CD14-positive monocyte (primary cell): ENCODE data around the gene KCTD5. TPM values are rescaled to one million over a fixed set of nuclear protein-coding genes. Genes with fewer than 3 reads are reported as not detected.
"Not testable (repeated sequence)": the region's sequence is repeated elsewhere in the genome, so short reads cannot be mapped to it uniquely, and the experiment has no call there.

Source experiments
- DNase-seq, 3 donors: peaks; one replicate each; pipeline ENCODE4 v3.0.0-alpha.2; 2011 to 2022
- H2AFZ ChIP-seq: 2 replicates; pipeline ENCODE4 v1.6.0; 2012; ENCODE audit warnings: mild to moderate bottlenecking, low read depth, low read length, inconsistent platforms; ENCODE audit not compliant: insufficient read depth, poor library complexity, severe bottlenecking
- H3K27ac ChIP-seq, 2 donors: 1 replicate in 1 of 2; 2 replicates in 1 of 2; pipeline ENCODE4 v1.5.1; 2012 to 2013; ENCODE audit warnings: low read length in 2 of 2, control low read depth in 1 of 2, inconsistent platforms in 1 of 2, low read depth in 1 of 2, mild to moderate bottlenecking in 1 of 2
- H3K27me3 ChIP-seq, 2 donors: one replicate each; pipeline versions ENCODE4 v1.6.0 to v1.6.1; 2011 to 2013; ENCODE audit warnings: low read length in 2 of 2; ENCODE audit not compliant: control insufficient read depth in 2 of 2, insufficient read depth in 2 of 2
- H3K36me3 ChIP-seq, 2 donors: replicated peaks in 1 of 2; 1 replicate in 1 of 2; 2 replicates in 1 of 2; pipeline versions ENCODE4 v1.5.1 to v1.6.1; 2012 to 2013; ENCODE audit warnings: low read length in 2 of 2, control low read depth in 1 of 2, inconsistent platforms in 1 of 2, mild to moderate bottlenecking in 1 of 2; ENCODE audit not compliant: insufficient read depth in 2 of 2, control insufficient read depth in 1 of 2
- H3K4me1 ChIP-seq, 2 donors: 1 replicate in 1 of 2; 2 replicates in 1 of 2; pipeline versions ENCODE4 v1.5.1 to v1.6.1; 2012 to 2013; ENCODE audit warnings: low read length in 2 of 2, control low read depth in 1 of 2, inconsistent platforms in 1 of 2, mild to moderate bottlenecking in 1 of 2, moderate library complexity in 1 of 2; ENCODE audit not compliant: insufficient read depth in 2 of 2, control insufficient read depth in 1 of 2
- H3K4me2 ChIP-seq: replicated peaks from 2 replicates; pipeline ENCODE3; 2012; ENCODE audit warnings: low read length, moderate library complexity, mild to moderate bottlenecking; ENCODE audit not compliant: poor library complexity, severe bottlenecking; ENCODE audit errors: extremely low read depth
- H3K4me3 ChIP-seq, 3 experiments: fragments of 200-600 bp in 1 of 3; sonication (generic) in 1 of 3; replicated peaks in 1 of 3; 1 replicate in 2 of 3; 2 replicates in 1 of 3; pipeline ENCODE4 v1.5.1; 2011 to 2013; ENCODE audit warnings: low read length in 3 of 3, mild to moderate bottlenecking in 3 of 3, control low read depth in 2 of 3, low read depth in 2 of 3, inconsistent platforms in 1 of 3, moderate library complexity in 1 of 3
- H3K79me2 ChIP-seq: 2 replicates; pipeline ENCODE4 v1.6.0; 2012; ENCODE audit warnings: mild to moderate bottlenecking, control low read depth, inconsistent platforms, low read length, moderate library complexity; ENCODE audit not compliant: insufficient read depth
- H3K9ac ChIP-seq: 2 replicates; pipeline ENCODE4 v1.6.0; 2017; ENCODE audit warnings: low read length, mild to moderate bottlenecking; ENCODE audit not compliant: insufficient read depth, poor library complexity, severe bottlenecking
- H3K9me3 ChIP-seq, 2 donors: replicated peaks in 1 of 2; 1 replicate in 1 of 2; 2 replicates in 1 of 2; pipeline versions ENCODE4 v1.5.1 to v1.6.1; 2012 to 2013; ENCODE audit warnings: low read length in 2 of 2, control low read depth in 1 of 2; ENCODE audit not compliant: control insufficient read depth in 1 of 2, insufficient read depth in 1 of 2
- H4K20me1 ChIP-seq: 2 replicates; pipeline ENCODE4 v1.6.0; 2012; ENCODE audit warnings: mild to moderate bottlenecking, low read length, control low read depth, moderate library complexity; ENCODE audit not compliant: insufficient read depth
- H3K27ac Mint-ChIP-seq, 7 donors: one replicate each; pipeline ENCODE4 v1.8.0; 2020; ENCODE audit warnings: mild to moderate bottlenecking in 7 of 7, mixed read lengths in 7 of 7, moderate library complexity in 6 of 7, inconsistent platforms in 2 of 7
- H3K27me3 Mint-ChIP-seq, 3 donors: one replicate each; pipeline ENCODE4 v1.8.0; 2021 to 2022; ENCODE audit warnings: low read depth in 3 of 3, mild to moderate bottlenecking in 3 of 3, mixed read lengths in 3 of 3, moderate library complexity in 3 of 3, inconsistent platforms in 1 of 3
- H3K36me3 Mint-ChIP-seq, 2 donors: one replicate each; pipeline ENCODE4 v1.8.0; 2020; ENCODE audit warnings: mixed read lengths in 2 of 2, inconsistent platforms in 1 of 2, mild to moderate bottlenecking in 1 of 2
- H3K4me1 Mint-ChIP-seq: one replicate; pipeline ENCODE4 v1.8.0; 2020; ENCODE audit warnings: mild to moderate bottlenecking, mixed read lengths
- H3K4me3 Mint-ChIP-seq, 2 donors: one replicate each; pipeline ENCODE4 v1.8.0; 2020; ENCODE audit warnings: mild to moderate bottlenecking in 2 of 2, mixed read lengths in 2 of 2, moderate library complexity in 1 of 2
- H3K9me3 Mint-ChIP-seq, 7 donors: one replicate each; pipeline ENCODE4 v1.8.0; 2020 to 2022; ENCODE audit warnings: mixed read lengths in 7 of 7, mild to moderate bottlenecking in 6 of 7, moderate library complexity in 6 of 7, inconsistent platforms in 2 of 7
- WGBS: methylation state at CpG from one replicate; pipeline ENCODE4 v1.1.5; 2013; ENCODE audit warnings: missing lambda C conversion rate; ENCODE audit not compliant: insufficient coverage; 5-methylcytosine and 5-hydroxymethylcytosine counted together
- intact Hi-C, 2 donors: fragments of 100-400 bp; cut with micrococcal nuclease; formaldehyde crosslinking; loops; one replicate each; pipeline versions ENCODE4 v1.15.0 to v1.15.1; 2023
- polyA plus RNA-seq, 3 donors: library from polyadenylated mRNA; depleted of rRNA in 1 of 3; unstranded in 2 of 3; stranded (reverse) in 1 of 3; fragments of 300-500 nt in 2 of 3; fragments of >200 nt in 1 of 3; fragmentation: Illumina TruSeq in 2 of 3; gene quantifications; 1 replicate in 2 of 3; 2 replicates in 1 of 3; pipeline ENCODE4 v1.2.3, GENCODE V29; 2012 to 2021
- TF ChIP-seq, protein P1 (sequence below): fragments of 200-600 bp; IDR thresholded peaks from one replicate; pipeline ENCODE4 v1.8.0; 2022; ENCODE audit warnings: antibody characterized with exemption, mild to moderate bottlenecking

The KCTD5 gene
- polyA plus RNA-seq, 3 donors, result 16.0 to 23.1 (median 21.0) TPM

DNA sequence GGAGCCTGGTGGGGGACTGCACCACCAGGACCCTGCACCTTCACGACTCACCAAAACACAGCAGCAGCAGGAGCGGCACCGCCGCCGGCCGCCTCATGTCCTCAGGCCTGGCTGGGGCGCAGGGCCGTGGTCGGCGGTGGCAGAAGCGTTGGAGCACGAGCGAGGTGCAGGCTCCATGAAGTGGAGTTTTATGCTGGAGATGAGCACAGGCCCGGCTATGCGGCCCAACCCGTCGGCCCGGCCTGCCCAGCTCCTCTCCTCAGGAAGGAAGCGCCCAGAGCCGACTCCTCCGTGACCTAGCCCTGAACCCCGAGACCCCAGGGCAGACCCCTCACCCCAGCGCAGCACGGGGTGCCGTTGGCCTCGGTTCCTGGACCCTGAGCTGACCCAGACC lies 37.7 kb downstream of the KCTD5 start, which contains the start of gene PRSS27:
Gene PRSS27 (minus strand): TSS at position 161 of the 394 bp plus-strand sequence. CDS start 64 bp downstream, at position 97.
- Histone ChIP-seq H3K9ac (peak within 1 kb of the TSS; percentile 69), H3K79me2 (no peaks in the 10 kb centered on the region), H3K27ac (peak within 1 kb of the TSS in 1 of 2 donors; percentile 61), H3K36me3 (no peaks in the 10 kb centered on the region), H3K4me2 (peak within 1 kb of the TSS; percentile 88), H3K4me1 (peaks cover 9 to 22% of the 10 kb centered on the region in 2 donors), H3K27me3 (peaks cover 0 to 2% of the 10 kb centered on the region in 2 donors), H2AFZ (peak within 1 kb of the TSS; percentile 88), H3K9me3 (no peaks in the 10 kb centered on the region), H3K4me3 (peak within 1 kb of the TSS; percentile 50 to 79 (median 52)), H4K20me1 (no peaks in the 10 kb centered on the region)
- intact Hi-C loops, result loop anchor here in 1 of 2 donors (5.0 kb wide), 1 partner anchor 48 kb away; no protein-coding TSS in a partner anchor
- peaks cover 0 to 1% (median 0%) of the 10 kb centered on the region in 7 donors for H3K9me3 Mint-ChIP-seq
- H3K4me3 Mint-ChIP-seq, result peak within 1 kb of the TSS; percentile 79 to 83
- H3K27me3 Mint-ChIP-seq, result peaks cover 5 to 18% (median 12%) of the 10 kb centered on the region in 3 donors
- 92% methylated on average over 7 of the region's 26 CpGs for WGBS
- TF ChIP-seq, protein P1, sequence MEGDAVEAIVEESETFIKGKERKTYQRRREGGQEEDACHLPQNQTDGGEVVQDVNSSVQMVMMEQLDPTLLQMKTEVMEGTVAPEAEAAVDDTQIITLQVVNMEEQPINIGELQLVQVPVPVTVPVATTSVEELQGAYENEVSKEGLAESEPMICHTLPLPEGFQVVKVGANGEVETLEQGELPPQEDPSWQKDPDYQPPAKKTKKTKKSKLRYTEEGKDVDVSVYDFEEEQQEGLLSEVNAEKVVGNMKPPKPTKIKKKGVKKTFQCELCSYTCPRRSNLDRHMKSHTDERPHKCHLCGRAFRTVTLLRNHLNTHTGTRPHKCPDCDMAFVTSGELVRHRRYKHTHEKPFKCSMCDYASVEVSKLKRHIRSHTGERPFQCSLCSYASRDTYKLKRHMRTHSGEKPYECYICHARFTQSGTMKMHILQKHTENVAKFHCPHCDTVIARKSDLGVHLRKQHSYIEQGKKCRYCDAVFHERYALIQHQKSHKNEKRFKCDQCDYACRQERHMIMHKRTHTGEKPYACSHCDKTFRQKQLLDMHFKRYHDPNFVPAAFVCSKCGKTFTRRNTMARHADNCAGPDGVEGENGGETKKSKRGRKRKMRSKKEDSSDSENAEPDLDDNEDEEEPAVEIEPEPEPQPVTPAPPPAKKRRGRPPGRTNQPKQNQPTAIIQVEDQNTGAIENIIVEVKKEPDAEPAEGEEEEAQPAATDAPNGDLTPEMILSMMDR, result no peak
- peaks cover 7% of the 10 kb centered on the region for H3K4me1 Mint-ChIP-seq
- DNase-seq, result no peak
- H3K36me3 Mint-ChIP-seq, result no peaks in the 10 kb centered on the region
- H3K27ac Mint-ChIP-seq, result peak within 1 kb of the TSS in 6 of 7 donors; percentile 62 to 93 (median 80)

DNA sequence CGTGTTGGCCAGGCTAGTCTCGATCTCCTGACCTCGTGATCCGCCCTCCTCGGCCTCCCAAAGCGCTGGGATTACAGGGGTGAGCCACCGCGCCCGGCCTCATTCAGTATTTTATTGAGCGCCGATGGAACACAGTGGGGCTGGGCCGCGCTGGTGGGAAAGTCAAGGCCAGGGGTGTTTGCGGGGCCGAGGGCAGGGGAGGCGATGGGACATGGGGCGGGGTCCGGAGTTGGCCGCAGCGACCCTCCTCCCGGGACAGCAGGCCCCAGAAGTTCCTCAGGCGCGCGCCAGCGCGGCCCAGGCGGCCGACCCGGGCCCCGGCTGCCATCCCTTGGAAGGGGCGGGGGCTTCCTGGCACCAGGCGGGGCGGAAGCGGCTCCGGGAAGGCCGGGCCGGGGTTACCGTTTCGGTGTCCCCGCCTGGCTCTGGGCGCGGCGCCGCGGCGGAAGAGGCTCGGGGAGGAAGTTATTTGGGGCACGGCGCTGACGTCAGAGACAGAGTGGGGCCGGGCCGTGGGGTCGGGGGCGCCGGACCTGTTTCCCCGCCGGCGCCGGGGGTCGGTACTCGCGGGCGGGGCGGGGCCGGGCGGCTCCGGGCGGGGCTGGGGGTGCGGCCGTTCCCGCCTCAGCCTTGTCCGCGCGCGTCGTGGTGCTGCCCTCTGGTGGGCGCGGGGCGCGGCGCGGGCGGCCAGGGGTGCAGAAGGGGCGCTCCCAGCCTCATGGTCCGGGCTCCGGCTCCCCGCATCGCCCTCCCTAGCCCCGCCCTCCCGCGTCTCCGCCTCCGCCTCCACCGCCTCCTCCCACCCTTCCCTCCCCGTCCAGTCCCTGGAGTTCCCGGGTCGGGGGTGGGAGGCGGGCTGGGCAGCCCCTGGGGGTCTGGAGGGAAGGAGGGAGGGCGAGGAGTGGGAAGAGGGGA lies 38.7 kb downstream of the KCTD5 start:
- DNase-seq, result peak; percentile 75 to 85 (median 84)
- TF ChIP-seq, protein P1, result peak; percentile 98
- no peaks in the 10 kb centered on the region for H3K27me3 ChIP-seq
- H3K27ac ChIP-seq, result peak overlapping the region in 1 of 2 donors; percentile 61
- H3K4me1 ChIP-seq, result peaks cover 5 to 15% of the 10 kb centered on the region in 2 donors
- peak overlapping the region; percentile 88 for H2AFZ ChIP-seq
- H3K27ac Mint-ChIP-seq, result peak overlapping the region in 6 of 7 donors; percentile 62 to 93 (median 80)
- H3K4me3 ChIP-seq, result peak overlapping the region; percentile 50 to 79 (median 52)
- H3K9me3 ChIP-seq, result no peaks in the 10 kb centered on the region
- peak overlapping the region; percentile 79 to 83 for H3K4me3 Mint-ChIP-seq
- H4K20me1 ChIP-seq, result no peaks in the 10 kb centered on the region
- peak overlapping the region; percentile 88 for H3K4me2 ChIP-seq
- 2% methylated on average over 78 of the region's 99 CpGs for WGBS
- H3K36me3 ChIP-seq, result no peaks in the 10 kb centered on the region
- H3K27me3 Mint-ChIP-seq, result peaks cover 4 to 18% (median 11%) of the 10 kb centered on the region in 3 donors
- H3K4me1 Mint-ChIP-seq, result peaks cover 7% of the 10 kb centered on the region
- no peaks in the 10 kb centered on the region for H3K79me2 ChIP-seq
- peak overlapping the region; percentile 69 for H3K9ac ChIP-seq
- no peaks in the 10 kb centered on the region for H3K36me3 Mint-ChIP-seq
- intact Hi-C loops, result loop anchor here in 1 of 2 donors (5.0 kb wide), 1 partner anchor 49 kb away; no protein-coding TSS in a partner anchor
- H3K9me3 Mint-ChIP-seq, result peaks cover 0 to 1% (median 0%) of the 10 kb centered on the region in 7 donors

DNA sequence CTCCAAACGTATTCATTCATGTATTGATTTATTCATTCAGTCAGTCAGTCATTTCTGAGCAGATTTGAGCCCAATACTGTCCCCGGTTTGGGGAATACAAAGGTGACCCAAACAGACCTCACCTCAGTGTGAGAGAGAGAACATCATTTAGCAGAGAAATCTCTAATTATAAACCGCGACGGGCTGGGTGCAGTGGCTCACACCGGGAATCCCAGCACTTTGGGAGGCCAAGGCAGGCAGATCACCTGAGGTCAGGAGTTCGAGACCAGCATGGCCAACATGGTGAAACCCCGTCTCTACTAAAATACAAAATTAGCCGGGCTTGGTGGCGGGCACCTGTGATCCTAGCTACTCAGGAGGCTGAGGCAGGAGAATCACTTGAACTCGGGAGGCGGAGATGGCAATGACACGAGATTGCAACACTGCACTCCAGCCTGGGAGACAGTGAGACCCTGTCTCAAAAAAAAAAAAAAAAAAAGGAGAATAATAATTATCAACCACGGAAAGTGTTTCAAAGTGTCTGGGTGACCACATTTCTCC lies 39.4 kb downstream of the KCTD5 start:
- not testable (repeated sequence) for H4K20me1 ChIP-seq, H3K27me3 ChIP-seq, H3K36me3 Mint-ChIP-seq, H3K9me3 Mint-ChIP-seq, DNase-seq, H3K9me3 ChIP-seq, H3K4me1 Mint-ChIP-seq, H3K36me3 ChIP-seq, H3K79me2 ChIP-seq
- Histone ChIP-seq H3K4me1 (peaks cover 5 to 15% of the 10 kb centered on the region in 2 donors), H3K27ac (peak overlapping the region in 1 of 2 donors; percentile 61), H3K9ac (peak overlapping the region; percentile 69), H2AFZ (peak overlapping the region; percentile 88), H3K4me3 (peak overlapping the region; percentile 6 to 79 (median 21)), H3K4me2 (peak overlapping the region; percentile 88)
- intact Hi-C loops, result loop anchor here in 1 of 2 donors (5.0 kb wide), 1 partner anchor 49 kb away; no protein-coding TSS in a partner anchor
- whole genome bisulfite sequencing, result 63% methylated on average over 4 of the region's 14 CpGs
- peak overlapping the region in 3 of 7 donors; percentile 19 to 70 (median 50) for H3K27ac Mint-ChIP-seq
- peak overlapping the region in 1 of 2 donors; percentile 47 for H3K4me3 Mint-ChIP-seq
- peaks cover 2 to 16% (median 11%) of the 10 kb centered on the region in 3 donors for H3K27me3 Mint-ChIP-seq
